ENCODE measurements around the gene MYO1C.
"Not testable (repeated sequence)": the region's sequence is repeated elsewhere in the genome, so short reads cannot be mapped to it uniquely, and the experiment has no call there.

Gene MYO1C, protein sequence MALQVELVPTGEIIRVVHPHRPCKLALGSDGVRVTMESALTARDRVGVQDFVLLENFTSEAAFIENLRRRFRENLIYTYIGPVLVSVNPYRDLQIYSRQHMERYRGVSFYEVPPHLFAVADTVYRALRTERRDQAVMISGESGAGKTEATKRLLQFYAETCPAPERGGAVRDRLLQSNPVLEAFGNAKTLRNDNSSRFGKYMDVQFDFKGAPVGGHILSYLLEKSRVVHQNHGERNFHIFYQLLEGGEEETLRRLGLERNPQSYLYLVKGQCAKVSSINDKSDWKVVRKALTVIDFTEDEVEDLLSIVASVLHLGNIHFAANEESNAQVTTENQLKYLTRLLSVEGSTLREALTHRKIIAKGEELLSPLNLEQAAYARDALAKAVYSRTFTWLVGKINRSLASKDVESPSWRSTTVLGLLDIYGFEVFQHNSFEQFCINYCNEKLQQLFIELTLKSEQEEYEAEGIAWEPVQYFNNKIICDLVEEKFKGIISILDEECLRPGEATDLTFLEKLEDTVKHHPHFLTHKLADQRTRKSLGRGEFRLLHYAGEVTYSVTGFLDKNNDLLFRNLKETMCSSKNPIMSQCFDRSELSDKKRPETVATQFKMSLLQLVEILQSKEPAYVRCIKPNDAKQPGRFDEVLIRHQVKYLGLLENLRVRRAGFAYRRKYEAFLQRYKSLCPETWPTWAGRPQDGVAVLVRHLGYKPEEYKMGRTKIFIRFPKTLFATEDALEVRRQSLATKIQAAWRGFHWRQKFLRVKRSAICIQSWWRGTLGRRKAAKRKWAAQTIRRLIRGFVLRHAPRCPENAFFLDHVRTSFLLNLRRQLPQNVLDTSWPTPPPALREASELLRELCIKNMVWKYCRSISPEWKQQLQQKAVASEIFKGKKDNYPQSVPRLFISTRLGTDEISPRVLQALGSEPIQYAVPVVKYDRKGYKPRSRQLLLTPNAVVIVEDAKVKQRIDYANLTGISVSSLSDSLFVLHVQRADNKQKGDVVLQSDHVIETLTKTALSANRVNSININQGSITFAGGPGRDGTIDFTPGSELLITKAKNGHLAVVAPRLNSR

GRCh38 chr17:1492249-1493206 lies at the start of gene MYO1C:
Gene MYO1C, minus strand, starts transcription at chr17:1492686. Its CDS starts 199 bp downstream, at chr17:1492487.
- DNase-seq (ENCODE audit: low spot score) = no peak

- DNase-seq (ENCODE audit: low spot score) = no peak
Measured at GRCh38 chr17:1541367-1541904, 49.0 kb upstream of the MYO1C start.

DNA sequence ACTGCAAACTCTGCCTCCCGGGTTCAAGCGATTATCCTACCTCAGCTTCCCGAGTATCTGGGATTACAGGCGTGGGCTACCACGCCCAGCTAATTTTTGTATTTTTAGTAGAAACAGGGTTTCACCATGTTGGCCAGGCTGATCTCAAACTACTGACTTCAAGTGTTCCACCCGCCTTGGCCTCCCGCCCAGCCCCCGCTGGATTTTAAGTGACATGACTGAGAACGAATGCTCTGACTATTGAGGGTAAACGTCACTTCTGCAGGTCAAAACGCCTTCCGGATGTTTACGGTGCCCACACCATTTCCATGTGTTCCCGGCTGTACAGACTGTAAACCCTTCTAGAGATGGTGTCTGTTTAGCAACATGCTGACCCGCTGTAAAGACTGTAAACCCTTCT lies 47.3 kb upstream of the MYO1C start:
- DNase-seq (ENCODE audit: low spot score) = no peak

- no peak for DNase-seq (ENCODE audit: low spot score)
Measured at GRCh38 chr17:1535737-1536136, 43.3 kb upstream of the MYO1C start.

GRCh38 chr17:1533661-1534325 lies 41.3 kb upstream of the MYO1C start:
- no peak for DNase-seq (ENCODE audit: low spot score)

- no peak for DNase-seq (ENCODE audit: low spot score)
Measured at GRCh38 chr17:1532836-1533602, 40.5 kb upstream of the MYO1C start.

DNA sequence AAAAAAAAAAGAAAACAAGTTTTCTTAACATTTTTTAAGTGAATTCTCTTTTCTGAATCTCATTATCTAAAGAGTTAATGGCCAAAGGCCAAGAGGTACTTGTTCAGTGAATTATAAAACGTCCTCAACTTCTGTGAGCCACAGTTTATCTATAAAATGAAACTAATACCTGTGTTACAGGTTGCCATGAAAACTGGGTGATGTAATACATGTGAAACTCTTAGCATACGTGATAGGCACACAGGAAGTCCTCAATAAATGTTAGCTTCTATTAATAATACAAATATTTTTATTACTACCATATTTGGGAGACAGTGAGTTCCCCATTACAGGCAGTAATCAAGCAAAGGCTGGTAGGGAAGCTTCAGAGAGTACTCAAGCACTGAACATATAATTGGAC lies 37.4 kb upstream of the MYO1C start:
- DNase-seq (ENCODE audit: low spot score) = no peak

GRCh38 chr17:1526876-1527275 lies 34.4 kb upstream of the MYO1C start:
- not testable (repeated sequence) for DNase-seq (ENCODE audit: low spot score)

GRCh38 chr17:1522626-1523025 lies 30.1 kb upstream of the MYO1C start:
- no peak for DNase-seq (ENCODE audit: low spot score)

DNA sequence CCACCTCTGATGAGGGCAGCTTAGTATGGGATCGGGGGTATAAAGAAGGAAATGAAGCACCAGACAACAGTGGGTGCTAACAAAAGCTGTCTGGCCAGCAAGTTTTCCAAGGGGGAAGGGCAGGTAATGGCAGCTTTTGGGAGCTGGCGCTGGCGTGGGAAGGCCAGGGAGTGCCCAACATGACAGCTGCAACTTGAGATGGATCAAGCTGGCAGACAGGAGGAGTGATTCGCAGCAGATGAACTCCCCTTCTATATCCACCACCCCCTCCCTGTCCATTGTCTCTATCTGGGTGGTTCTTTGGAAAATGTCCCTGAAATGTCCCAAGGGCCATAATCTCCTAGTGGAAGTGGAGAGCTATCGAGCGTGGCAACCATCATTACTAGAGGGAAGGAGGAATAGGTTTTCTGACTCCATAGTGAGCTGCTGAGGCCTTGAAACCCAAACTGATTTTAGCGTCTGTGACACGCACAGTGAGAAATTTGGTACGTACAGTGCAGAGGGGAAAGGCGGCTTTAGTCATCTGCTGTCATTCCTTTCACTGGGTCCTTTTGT lies 28.7 kb upstream of the MYO1C start:
- no peak for DNase-seq (ENCODE audit: low spot score)

- DNase-seq (ENCODE audit: low spot score) = no peak
Measured at GRCh38 chr17:1519678-1520077, 27.2 kb upstream of the MYO1C start.

DNA sequence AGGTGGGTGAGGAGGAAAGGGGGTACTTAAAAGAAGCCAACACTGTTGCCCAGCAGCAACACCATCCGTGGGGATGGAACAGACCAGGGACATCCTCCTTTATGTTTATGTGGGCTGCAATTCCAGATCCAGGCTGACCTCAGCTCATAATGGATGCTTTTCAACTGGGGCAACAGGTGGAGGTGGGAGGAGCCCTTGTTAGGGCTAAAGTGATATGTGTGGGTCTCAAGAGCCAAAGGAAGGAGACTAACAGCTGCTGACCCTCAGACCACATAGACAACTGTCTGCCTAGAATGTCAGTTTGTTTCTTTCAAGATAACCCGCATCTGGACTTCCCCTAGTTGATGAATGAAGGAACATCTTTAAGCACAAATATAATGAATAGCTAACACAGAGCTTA lies 25.9 kb upstream of the MYO1C start:
- no peak for DNase-seq (ENCODE audit: low spot score)

DNA sequence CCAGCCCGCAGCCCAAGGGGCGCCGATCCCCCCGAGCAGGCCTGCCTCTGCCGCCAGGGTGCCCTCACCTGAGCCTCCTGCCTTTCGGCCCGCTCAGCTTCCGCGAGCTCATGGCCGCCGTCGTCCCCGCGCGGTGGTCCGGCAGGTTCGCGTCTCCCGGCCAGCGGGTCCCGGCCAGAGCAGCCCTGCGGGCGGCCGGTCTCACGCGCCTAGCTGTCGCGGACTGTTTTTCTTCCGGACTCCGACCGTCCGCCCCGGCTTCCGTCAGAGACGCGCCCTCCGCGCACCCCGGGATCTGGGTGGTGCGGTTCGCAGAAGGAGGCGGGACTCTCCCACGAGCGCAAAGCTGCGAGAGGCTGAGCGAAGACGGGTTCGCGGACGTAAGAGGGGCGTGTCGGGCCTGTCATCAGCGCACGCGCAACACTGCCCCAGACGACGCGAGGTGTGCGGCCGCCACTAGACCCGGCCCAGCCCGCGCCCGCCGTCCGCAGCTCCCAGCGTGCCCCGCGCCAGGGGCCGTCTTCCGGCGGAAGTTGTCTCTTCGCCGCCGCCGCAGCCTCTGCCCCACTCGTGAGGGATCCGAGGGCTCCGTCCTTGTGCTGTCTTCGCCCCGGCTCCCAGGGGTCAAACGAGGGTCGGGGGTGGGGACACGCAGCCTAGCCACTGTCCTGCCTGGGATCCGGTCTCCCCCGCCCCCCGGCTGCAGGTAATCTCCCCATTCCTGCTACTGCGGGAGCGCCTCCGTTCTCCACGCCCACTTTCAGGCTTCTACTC lies 24.1 kb upstream of the MYO1C start, which contains the start of gene INPP5K:
INPP5K (minus strand) TSS at position 225 of the 774 bp plus-strand sequence; CDS start at position 112, 113 bp downstream.
- DNase-seq (ENCODE audit: low spot score) = peak; percentile 98

- DNase-seq (ENCODE audit: low spot score) = peak; percentile 57
Measured at GRCh38 chr17:1515640-1516387, 23.3 kb upstream of the MYO1C start.

DNA sequence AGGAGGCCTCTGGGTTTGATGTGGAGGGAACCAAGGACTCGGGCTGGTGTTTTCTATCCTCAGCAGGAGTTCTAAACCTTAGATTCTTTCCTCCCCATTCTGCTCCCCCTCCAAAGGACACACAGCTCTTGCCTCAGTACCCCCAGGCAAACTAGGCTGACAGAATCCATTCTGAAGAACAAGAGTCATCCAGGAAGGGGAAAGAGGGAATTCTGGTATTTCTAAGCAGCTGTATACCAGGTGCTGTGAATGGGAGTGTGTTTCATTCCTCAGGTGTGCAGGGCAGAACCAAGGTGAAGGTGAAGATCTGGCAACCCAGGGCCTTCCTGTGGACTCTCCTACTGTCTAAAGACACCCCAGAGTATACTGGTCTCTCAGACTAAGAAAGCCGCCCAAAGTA lies 19.9 kb upstream of the MYO1C start:
- no peak for DNase-seq (ENCODE audit: low spot score)

DNA sequence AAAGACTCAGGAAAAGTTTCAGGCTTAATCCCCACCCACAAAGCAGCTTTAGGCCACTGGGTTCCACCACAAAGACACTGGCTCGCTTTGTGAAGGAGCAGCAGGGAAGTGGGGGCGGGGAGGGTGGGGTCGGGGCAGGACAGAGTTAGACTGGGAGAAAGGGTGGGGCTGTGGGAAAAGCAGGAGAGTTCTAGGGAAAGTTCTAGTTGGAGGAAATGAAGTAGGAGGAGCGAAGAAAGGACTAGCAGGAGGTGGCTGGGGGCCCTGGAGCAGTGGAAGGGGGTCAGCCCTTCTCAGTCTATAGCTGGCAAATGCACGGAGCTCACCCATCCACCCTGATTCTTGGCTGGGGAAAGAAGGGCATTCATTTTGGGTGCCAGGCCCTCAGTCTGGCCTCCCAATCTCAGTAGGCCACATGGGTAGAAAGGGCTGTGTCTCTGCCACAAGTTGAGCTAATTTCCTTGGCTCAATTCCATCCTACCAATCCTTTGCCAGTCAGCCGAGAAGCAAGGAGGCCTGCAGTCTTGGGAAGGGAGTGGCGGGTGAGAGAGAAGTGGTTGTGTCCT lies 19.4 kb upstream of the MYO1C start:
- DNase-seq (ENCODE audit: low spot score) = no peak

- DNase-seq (ENCODE audit: low spot score) = no peak
Measured at GRCh38 chr17:1511290-1511689, 18.8 kb upstream of the MYO1C start.
